ENCODE results near the gene SMYD4. TPM values are rescaled to one million over a fixed set of nuclear protein-coding genes. Genes with fewer than 3 reads are reported as not detected.

The SMYD4 gene
- total and polyA plus RNA-seq, 2 donors (not counting 1 experiment from before 2014, with no cell fraction given): 11.9 to 37.5 TPM

DNA sequence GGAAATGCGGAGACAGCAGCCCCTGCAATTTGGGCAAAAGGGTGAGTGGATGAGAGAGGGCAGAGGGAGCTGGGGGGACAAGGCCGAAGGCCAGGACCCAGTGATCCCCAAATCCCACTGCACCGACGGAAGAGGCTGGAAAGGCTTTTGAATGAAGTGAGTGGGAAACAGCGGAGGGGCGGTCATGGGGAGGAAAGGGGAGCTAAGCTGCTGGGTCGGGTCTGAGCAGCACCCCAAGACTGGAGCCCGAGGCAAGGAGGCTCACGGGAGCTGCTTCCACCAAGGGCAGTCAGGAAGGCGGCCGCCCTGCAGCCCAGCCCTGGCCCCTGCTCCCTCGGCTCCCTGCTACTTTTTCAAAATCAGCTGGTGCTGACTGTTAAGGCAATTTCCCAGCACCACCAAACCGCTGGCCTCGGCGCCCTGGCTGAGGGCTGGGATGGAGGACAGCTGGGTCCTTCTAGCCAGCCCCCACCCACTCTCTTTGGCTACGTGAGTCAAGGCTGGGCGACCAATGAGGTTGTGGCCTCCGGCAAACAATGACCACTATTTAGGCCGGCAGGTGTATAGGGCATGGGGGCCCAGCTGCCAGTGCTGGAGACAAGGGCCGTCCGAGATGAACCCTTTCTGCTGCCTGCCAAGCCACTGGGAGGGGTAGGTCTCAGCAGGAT, 67.3 kb downstream of the SMYD4 start:
- H3K27me3 ChIP-seq (replicated peaks in 1 of 4; ENCODE audit: control extremely low read depth in 1 of 4, control insufficient read depth in 3 of 4, insufficient read depth in 4 of 4, low read length in 3 of 4): no peaks in the 10 kb centered on the region
- WGBS (ENCODE audit: insufficient coverage): 74% methylated on average over 21 of the region's 21 CpGs
- peak overlapping the region; percentile 75 for H3K4me2 ChIP-seq (replicated peaks; ENCODE audit: low read depth, low read length, poor library complexity, severe bottlenecking)
- ChIA-PET POLR2A (interaction anchor here (0.5 to 1.9 kb wide), 9 partner anchors 10 to 192 kb away, joined by 3 to 19 read pairs (median 4); partner anchors contain the start of genes RPA1, SMYD4 and WDR81), CTCF (interaction anchor here (1.3 to 2.8 kb wide), 6 partner anchors 8 to 46 kb away, joined by 3 to 16 read pairs (median 8); no protein-coding TSS in a partner anchor)
- ATAC-seq (ENCODE audit: low read depth) (no peak), DNase-seq (no peak)
- Mint-ChIP-seq H3K9me3 (ENCODE audit: insufficient read depth) (no peaks in the 10 kb centered on the region), H3K4me1 (peaks cover 36% of the 10 kb centered on the region), H3K27ac (peak overlapping the region; percentile 89), H3K4me3 (peak overlapping the region; percentile 19), H3K27me3 (no peaks in the 10 kb centered on the region)
- H3K4me1 ChIP-seq (ENCODE audit: control insufficient read depth in 2 of 2, insufficient read depth in 2 of 2, low read length in 2 of 2): peaks cover 24 to 40% of the 10 kb centered on the region in 2 donors
- H3K9me3 ChIP-seq (ENCODE audit: control extremely low read depth in 1 of 3, control insufficient read depth in 2 of 3, insufficient read depth in 1 of 3, low read length in 2 of 3): peaks cover 0 to under 1% (median 0%) of the 10 kb centered on the region in 3 donors
- no peak for TF ChIP-seq EZH2 (IDR thresholded peaks at IDR 0.05; ENCODE audit: borderline replicate concordance, insufficient read depth, low read depth, low read length, poor library complexity, severe bottlenecking)
- TF ChIP-seq, protein P1, sequence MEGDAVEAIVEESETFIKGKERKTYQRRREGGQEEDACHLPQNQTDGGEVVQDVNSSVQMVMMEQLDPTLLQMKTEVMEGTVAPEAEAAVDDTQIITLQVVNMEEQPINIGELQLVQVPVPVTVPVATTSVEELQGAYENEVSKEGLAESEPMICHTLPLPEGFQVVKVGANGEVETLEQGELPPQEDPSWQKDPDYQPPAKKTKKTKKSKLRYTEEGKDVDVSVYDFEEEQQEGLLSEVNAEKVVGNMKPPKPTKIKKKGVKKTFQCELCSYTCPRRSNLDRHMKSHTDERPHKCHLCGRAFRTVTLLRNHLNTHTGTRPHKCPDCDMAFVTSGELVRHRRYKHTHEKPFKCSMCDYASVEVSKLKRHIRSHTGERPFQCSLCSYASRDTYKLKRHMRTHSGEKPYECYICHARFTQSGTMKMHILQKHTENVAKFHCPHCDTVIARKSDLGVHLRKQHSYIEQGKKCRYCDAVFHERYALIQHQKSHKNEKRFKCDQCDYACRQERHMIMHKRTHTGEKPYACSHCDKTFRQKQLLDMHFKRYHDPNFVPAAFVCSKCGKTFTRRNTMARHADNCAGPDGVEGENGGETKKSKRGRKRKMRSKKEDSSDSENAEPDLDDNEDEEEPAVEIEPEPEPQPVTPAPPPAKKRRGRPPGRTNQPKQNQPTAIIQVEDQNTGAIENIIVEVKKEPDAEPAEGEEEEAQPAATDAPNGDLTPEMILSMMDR (IDR thresholded peaks at IDR 0.05): no peak
- H4K20me1 ChIP-seq (ENCODE audit: control insufficient read depth, insufficient read depth, low read length, poor library complexity, severe bottlenecking): no peaks in the 10 kb centered on the region
- H3K27ac ChIP-seq (ENCODE audit: low read length in 2 of 2): peak overlapping the region in 1 of 2 donors; percentile 39
- no peak overlapping the region for H3K9ac ChIP-seq (ENCODE audit: low read length)
- no peaks in the 10 kb centered on the region for H3K36me3 ChIP-seq (replicated peaks in 1 of 2; ENCODE audit: control extremely low read depth in 1 of 2, control insufficient read depth in 1 of 2, extremely low read depth in 1 of 2, insufficient read depth in 2 of 2, low read length in 1 of 2)
- no peaks in the 10 kb centered on the region for H3K79me2 ChIP-seq (ENCODE audit: control insufficient read depth, insufficient read depth, low read length)
- no peak overlapping the region for H3K4me3 ChIP-seq (ENCODE audit: control extremely low read depth in 1 of 5, extremely low read depth in 1 of 5, insufficient read depth in 1 of 5, low read depth in 2 of 5, low read length in 4 of 5)
- peak overlapping the region; percentile 39 for H2AFZ ChIP-seq (ENCODE audit: insufficient read depth, low read depth, low read length, poor library complexity, severe bottlenecking)
- intact Hi-C loops (cut with micrococcal nuclease): loop anchor here (2.0 kb wide), 1 partner anchor 30 kb away; no protein-coding TSS in a partner anchor

DNA sequence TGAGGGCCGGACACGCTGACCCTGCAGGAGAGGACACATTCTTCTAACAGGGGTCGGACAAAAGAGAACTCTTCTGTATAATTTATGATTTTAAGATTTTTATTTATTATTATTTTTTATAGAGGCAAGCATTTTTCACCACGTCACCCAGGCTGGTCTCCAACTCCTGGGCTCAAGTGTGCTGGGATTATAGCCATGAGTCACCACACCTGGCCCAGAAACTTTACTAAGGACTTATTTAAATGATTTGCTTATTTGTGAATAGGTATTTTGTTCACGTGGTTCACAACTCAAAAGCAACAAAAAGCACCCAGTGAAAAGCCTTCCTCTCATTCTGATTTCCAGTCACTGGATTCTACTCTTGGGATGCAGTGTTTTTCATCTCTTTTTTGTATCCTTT, 70.2 kb downstream of the SMYD4 start:
- H3K9me3 Mint-ChIP-seq (ENCODE audit: insufficient read depth): no peaks in the 10 kb centered on the region
- Histone ChIP-seq H4K20me1 (ENCODE audit: control insufficient read depth, insufficient read depth, low read length, poor library complexity, severe bottlenecking) (no peaks in the 10 kb centered on the region), H3K9ac (ENCODE audit: low read length) (no peak overlapping the region), H3K4me3 (ENCODE audit: control extremely low read depth in 1 of 5, extremely low read depth in 1 of 5, insufficient read depth in 1 of 5, low read depth in 2 of 5, low read length in 4 of 5) (no peak overlapping the region), H3K27ac (ENCODE audit: low read length in 2 of 2) (no peak overlapping the region), H3K4me2 (replicated peaks; ENCODE audit: low read depth, low read length, poor library complexity, severe bottlenecking) (no peak overlapping the region), H3K36me3 (replicated peaks in 1 of 2; ENCODE audit: control extremely low read depth in 1 of 2, control insufficient read depth in 1 of 2, extremely low read depth in 1 of 2, insufficient read depth in 2 of 2, low read length in 1 of 2) (no peaks in the 10 kb centered on the region), H3K4me1 (ENCODE audit: control insufficient read depth in 2 of 2, insufficient read depth in 2 of 2, low read length in 2 of 2) (peaks cover 23 to 28% of the 10 kb centered on the region in 2 donors), H3K27me3 (replicated peaks in 1 of 4; ENCODE audit: control extremely low read depth in 1 of 4, control insufficient read depth in 3 of 4, insufficient read depth in 4 of 4, low read length in 3 of 4) (no peaks in the 10 kb centered on the region), H3K9me3 (ENCODE audit: control extremely low read depth in 1 of 3, control insufficient read depth in 2 of 3, insufficient read depth in 1 of 3, low read length in 2 of 3) (no peaks in the 10 kb centered on the region), H3K79me2 (ENCODE audit: control insufficient read depth, insufficient read depth, low read length) (no peaks in the 10 kb centered on the region), H2AFZ (ENCODE audit: insufficient read depth, low read depth, low read length, poor library complexity, severe bottlenecking) (no peak overlapping the region)
- CTCF ChIA-PET: no interaction called here
- no peak overlapping the region for H3K4me3 Mint-ChIP-seq
- TF ChIP-seq, protein P1 (IDR thresholded peaks at IDR 0.05): no peak
- no peak for TF ChIP-seq EZH2 (IDR thresholded peaks at IDR 0.05; ENCODE audit: borderline replicate concordance, insufficient read depth, low read depth, low read length, poor library complexity, severe bottlenecking)
- WGBS (ENCODE audit: insufficient coverage): no CpG with 5 or more reads among the region's 5 CpGs
- no peaks in the 10 kb centered on the region for H3K27me3 Mint-ChIP-seq
- ATAC-seq (ENCODE audit: low read depth): no peak
- H3K4me1 Mint-ChIP-seq: peaks cover 36% of the 10 kb centered on the region
- H3K27ac Mint-ChIP-seq: no peak overlapping the region
- DNase-seq: no peak
- intact Hi-C loops (cut with micrococcal nuclease): no loop called here
- POLR2A ChIA-PET: no interaction called here

All from B cell (primary cell).